Activated naive CD8-positive, alpha-beta T cell treated with anti-CD3 and anti-CD28 coated beads, Interleukin-2, amount 10 ng/mL, durations not matched to agents 7 days and 5 days (primary cell): ENCODE data around the gene DOK1. TPM values are rescaled to one million over a fixed set of nuclear protein-coding genes. Genes with fewer than 3 reads are reported as not detected.

Experiments used
- ATAC-seq: fragments of 150-1000 bp; cut with Tn5 transposase; one replicate; pipeline ENCODE4 v1.10.0; 2021; ENCODE audit warnings: low read depth, moderate library complexity
- POLR2A ChIA-PET: fragments of 350-600 bp; sonication (Branson Sonifier 250); formaldehyde crosslinking; loops from one replicate; lab custom pipeline; 2021; ENCODE audit warnings: antibody characterized with exemption; lab: Charles Lee
- DNase-seq: peaks from one replicate; pipeline ENCODE4 v3.0.0; 2021
- H3K27ac Mint-ChIP-seq: one replicate; pipeline ENCODE4 v1.8.0; 2022; ENCODE audit warnings: mild to moderate bottlenecking, mixed read lengths
- H3K27me3 Mint-ChIP-seq: one replicate; pipeline ENCODE4 v1.8.0; 2022; ENCODE audit warnings: mild to moderate bottlenecking, moderate library complexity, mixed read lengths
- H3K36me3 Mint-ChIP-seq: one replicate; pipeline ENCODE4 v1.8.0; 2021; ENCODE audit warnings: mild to moderate bottlenecking, mixed read lengths
- H3K4me1 Mint-ChIP-seq: one replicate; pipeline ENCODE4 v1.8.0; 2021; ENCODE audit warnings: mixed read lengths
- H3K4me3 Mint-ChIP-seq: one replicate; pipeline ENCODE4 v1.8.0; 2022; ENCODE audit warnings: mild to moderate bottlenecking, moderate library complexity, mixed read lengths
- H3K9me3 Mint-ChIP-seq: one replicate; pipeline ENCODE4 v1.8.0; 2021; ENCODE audit warnings: mixed read lengths
- total RNA-seq, 2 experiments: library from RNA; stranded (reverse); gene quantifications; one replicate each; pipeline ENCODE4 v1.2.3, GENCODE V29; 2021

Gene DOK1
- total RNA-seq, 2 experiments from 2014 or later = 37.7 to 38.3 TPM

DNA sequence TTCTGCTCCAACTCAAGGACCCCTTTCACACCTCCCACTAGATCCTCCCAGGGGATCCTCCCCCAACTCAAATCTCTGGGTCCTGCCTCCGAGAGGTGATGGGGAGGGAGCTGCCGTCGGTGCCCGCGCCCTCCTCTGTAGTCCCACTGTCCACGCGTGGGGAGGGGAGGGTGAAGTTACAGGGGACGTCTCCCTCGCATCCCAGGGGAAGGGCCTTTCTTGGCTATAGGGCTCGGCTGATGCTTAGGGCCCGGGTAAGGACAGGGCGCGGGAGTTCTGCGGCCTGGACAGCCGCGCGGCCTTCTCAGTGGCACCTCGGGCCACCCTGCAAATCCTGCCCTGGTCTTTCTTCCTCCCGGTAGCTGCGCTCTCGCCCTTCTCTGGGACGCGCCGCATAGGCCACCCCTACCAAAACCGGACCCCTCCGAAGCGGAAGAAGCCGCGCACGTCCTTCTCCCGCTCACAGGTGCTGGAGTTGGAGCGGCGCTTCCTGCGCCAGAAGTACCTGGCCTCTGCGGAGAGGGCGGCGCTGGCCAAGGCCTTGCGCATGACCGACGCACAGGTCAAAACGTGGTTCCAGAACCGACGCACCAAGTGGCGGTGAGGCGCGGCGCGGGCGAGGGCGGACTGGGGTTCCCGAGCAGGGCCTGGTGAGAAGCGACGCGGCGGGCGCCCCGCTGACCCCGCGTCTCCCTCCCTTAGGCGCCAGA is 39.1 kb upstream of the DOK1 start:
- DNase-seq = peak; percentile 49
- Mint-ChIP-seq H3K9me3 (peaks cover 1% of the 10 kb centered on the region), H3K36me3 (peaks cover 5% of the 10 kb centered on the region), H3K27me3 (peaks cover 79% of the 10 kb centered on the region), H3K4me3 (peak overlapping the region; percentile 78), H3K4me1 (peaks cover 18% of the 10 kb centered on the region), H3K27ac (peak overlapping the region; percentile 62)
- peak; percentile 1 for ATAC-seq
- POLR2A ChIA-PET = interaction anchor here (0.9 to 2.6 kb wide), 7 partner anchors 11 to 52 kb away, joined by 3 to 10 read pairs (median 3); partner anchors contain the start of genes AUP1, HTRA2 and LBX2

DNA sequence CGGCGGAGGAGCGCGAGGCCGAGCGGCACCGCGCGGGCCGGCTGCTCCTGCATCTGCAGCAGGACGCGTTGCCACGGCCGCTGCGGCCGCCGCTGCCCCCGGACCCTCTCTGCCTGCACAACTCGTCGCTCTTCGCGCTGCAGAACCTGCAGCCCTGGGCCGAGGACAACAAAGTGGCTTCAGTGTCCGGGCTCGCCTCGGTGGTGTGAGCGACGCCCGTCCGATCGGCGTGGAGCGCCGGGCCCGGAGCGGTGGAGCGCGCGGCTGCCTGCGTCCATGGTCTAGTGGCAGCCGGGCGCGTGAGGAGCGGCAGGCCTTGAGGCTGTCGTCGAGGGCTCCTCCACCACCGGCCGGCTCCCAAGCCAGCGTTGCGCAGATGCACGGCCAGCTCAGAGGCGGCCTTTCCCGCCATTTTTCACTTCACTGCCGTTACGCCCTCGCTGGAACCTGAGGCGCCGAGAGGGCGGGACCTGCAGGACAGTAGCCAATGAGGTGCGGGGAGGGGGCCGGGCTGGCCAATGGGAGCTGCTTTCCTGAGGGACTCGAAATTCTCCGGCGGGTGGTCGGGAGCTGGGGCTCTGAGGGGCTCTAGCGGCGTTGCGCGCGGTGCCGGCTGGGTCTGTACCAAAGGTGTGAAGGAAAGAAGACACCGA is 38.4 kb upstream of the DOK1 start:
- peaks cover 1% of the 10 kb centered on the region for H3K9me3 Mint-ChIP-seq

DNA sequence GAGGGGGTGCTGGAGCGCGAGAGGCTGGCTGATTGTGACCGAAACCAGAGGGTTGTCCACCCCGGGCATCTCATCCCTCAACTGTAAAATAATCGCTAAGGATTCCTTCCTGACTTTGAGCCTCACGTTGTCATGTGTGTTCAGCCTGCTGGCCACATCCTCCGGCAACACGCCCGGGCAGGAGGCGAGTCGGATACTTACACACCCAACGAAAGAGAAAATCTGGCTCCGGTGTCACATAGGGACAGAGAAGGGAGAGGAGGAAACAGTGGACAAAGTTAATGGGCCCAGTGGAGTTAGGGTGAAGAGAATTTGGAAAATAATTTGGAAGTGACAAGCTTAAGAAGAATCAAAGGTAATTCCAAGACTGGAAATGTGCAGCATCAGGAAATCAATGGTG is 37.9 kb upstream of the DOK1 start:
- ATAC-seq (no peak), DNase-seq (no peak)
- Mint-ChIP-seq H3K4me3 (peak overlapping the region; percentile 81), H3K27me3 (peaks cover 78% of the 10 kb centered on the region), H3K9me3 (peaks cover 1% of the 10 kb centered on the region), H3K27ac (no peak overlapping the region), H3K4me1 (peaks cover 16% of the 10 kb centered on the region), H3K36me3 (peaks cover 5% of the 10 kb centered on the region)
- POLR2A ChIA-PET = interaction anchor here (1.1 to 1.4 kb wide), 3 partner anchors 13 to 17 kb away, joined by 3 to 5 read pairs (median 4); partner anchors contain the start of genes AUP1 and HTRA2

More for the DNA sequence above, 38.4 kb upstream of the DOK1 start:
- POLR2A ChIA-PET = interaction anchor here (0.9 to 1.4 kb wide), 4 partner anchors 13 to 51 kb away, joined by 3 to 5 read pairs (median 4); partner anchors contain the start of genes AUP1 and HTRA2
- Mint-ChIP-seq H3K36me3 (peaks cover 5% of the 10 kb centered on the region), H3K27ac (no peak overlapping the region), H3K4me1 (peaks cover 16% of the 10 kb centered on the region), H3K4me3 (peak overlapping the region; percentile 81), H3K27me3 (peaks cover 81% of the 10 kb centered on the region)
- ATAC-seq (peak; percentile 77), DNase-seq (peak; percentile 82)

- no peak overlapping the region for H3K27ac Mint-ChIP-seq
- POLR2A ChIA-PET = interaction anchor here (1.0 kb wide), 1 partner anchor 13 kb away, joined by 4 read pairs; no protein-coding TSS in a partner anchor
- peaks cover 14% of the 10 kb centered on the region for H3K4me1 Mint-ChIP-seq
- H3K36me3 Mint-ChIP-seq = peaks cover 16% of the 10 kb centered on the region
- H3K4me3 Mint-ChIP-seq = no peak overlapping the region
- peaks cover 2% of the 10 kb centered on the region for H3K9me3 Mint-ChIP-seq
- no peak for ATAC-seq
- peaks cover 33% of the 10 kb centered on the region for H3K27me3 Mint-ChIP-seq
- no peak for DNase-seq
These were observed 32.0 kb upstream of the DOK1 start for GRCh38 chr2:74522516-74522915.

DNA sequence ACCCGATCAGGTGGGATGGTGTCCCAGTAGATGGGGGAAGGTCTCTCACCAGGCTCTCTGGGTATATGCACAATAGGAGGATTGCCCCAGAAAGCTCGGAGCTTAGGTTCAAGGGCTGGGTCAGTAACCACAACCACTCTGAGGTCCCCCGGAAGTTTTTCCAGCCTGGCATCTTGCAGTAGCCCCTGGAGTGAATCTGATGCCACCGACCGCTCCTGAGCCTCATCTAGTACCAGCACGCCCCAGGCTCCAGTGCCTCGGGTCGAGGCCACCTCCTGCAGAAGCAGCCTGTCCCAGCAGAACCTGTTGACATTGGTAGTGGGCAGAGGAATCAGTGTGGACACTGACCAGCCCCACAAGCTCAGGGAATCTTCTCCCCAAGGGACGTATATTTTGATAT is 30.5 kb upstream of the DOK1 start:
- POLR2A ChIA-PET = no interaction called here
- Mint-ChIP-seq H3K27ac (no peak overlapping the region), H3K27me3 (peaks cover 20% of the 10 kb centered on the region), H3K36me3 (peaks cover 26% of the 10 kb centered on the region), H3K9me3 (peaks cover 2% of the 10 kb centered on the region), H3K4me1 (peaks cover 26% of the 10 kb centered on the region), H3K4me3 (no peak overlapping the region)
- DNase-seq = no peak
- no peak for ATAC-seq

GRCh38 chr2:74524955-74525716 is 29.4 kb upstream of the DOK1 start:
- H3K27me3 Mint-ChIP-seq = peaks cover 10% of the 10 kb centered on the region
- peaks cover 26% of the 10 kb centered on the region for H3K4me1 Mint-ChIP-seq
- no peak for DNase-seq
- ATAC-seq = no peak
- H3K36me3 Mint-ChIP-seq = peaks cover 29% of the 10 kb centered on the region
- H3K4me3 Mint-ChIP-seq = no peak overlapping the region
- H3K27ac Mint-ChIP-seq = no peak overlapping the region
- POLR2A ChIA-PET = no interaction called here
- peaks cover 2% of the 10 kb centered on the region for H3K9me3 Mint-ChIP-seq

DNA sequence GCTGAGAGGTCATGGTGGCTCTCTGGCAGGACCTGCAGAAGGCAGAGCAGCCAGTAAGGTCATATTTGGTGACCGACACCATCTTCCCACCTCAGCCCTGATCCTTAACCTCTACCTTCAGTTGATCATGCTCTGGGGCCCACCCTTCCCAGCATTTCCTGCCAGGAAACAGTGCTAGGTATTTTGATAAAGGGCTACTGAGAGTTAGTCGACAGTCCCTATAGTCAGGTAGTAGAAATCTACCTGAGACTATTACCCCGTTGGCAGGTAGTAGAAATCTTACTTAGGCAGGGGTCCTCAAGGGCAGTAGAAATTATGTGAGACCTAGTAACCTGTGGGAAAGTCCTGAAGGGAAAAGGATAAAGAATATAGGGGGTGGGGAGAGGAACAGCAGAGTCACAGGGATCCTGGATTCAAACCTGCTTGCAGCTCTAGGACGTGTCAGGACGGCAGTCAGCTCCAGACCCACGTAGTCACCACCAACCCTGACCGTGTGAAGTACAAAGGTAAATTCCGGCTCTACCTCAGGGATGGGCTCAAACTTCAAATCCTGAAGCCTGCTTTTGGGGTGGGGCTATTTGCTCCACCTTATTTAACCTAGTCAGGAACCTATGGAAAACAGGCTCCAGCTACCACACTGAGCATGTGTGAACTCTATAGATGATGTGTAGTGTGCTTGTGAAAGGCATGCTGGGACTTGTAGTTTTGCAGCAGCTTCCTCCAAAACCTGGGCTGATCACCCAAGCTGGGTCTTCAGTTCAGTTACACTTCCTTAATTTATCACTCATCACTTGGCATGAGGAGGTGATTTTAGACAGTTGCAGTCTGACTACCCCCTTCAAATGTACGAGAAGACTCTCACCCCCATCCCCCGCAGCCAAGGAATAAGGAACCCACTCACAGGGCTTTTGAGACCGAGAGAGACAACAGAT is 28.5 kb upstream of the DOK1 start, which contains the start of gene DQX1:
Gene DQX1, minus strand, starts transcription at position 515 of the 932 bp plus-strand sequence. Its CDS starts 502 bp downstream, at position 13.
- DNase-seq (no peak), ATAC-seq (no peak)
- H3K9me3 Mint-ChIP-seq = peaks cover 2% of the 10 kb centered on the region
- peaks cover 31% of the 10 kb centered on the region for H3K4me1 Mint-ChIP-seq
- peak within 1 kb of the TSS; percentile 12 for H3K27ac Mint-ChIP-seq
- H3K4me3 Mint-ChIP-seq = no peak within 1 kb of the TSS
- H3K36me3 Mint-ChIP-seq = peaks cover 31% of the 10 kb centered on the region
- peaks cover 3% of the 10 kb centered on the region for H3K27me3 Mint-ChIP-seq
- POLR2A ChIA-PET = no interaction called here

GRCh38 chr2:74526649-74527230 is 27.8 kb upstream of the DOK1 start:
- POLR2A ChIA-PET = interaction anchor here (1.4 kb wide), 1 partner anchor 9 kb away, joined by 4 read pairs; no protein-coding TSS in a partner anchor
- peaks cover 2% of the 10 kb centered on the region for H3K9me3 Mint-ChIP-seq
- no peaks in the 10 kb centered on the region for H3K27me3 Mint-ChIP-seq
- ATAC-seq (no peak), DNase-seq (no peak)
- H3K36me3 Mint-ChIP-seq = peaks cover 33% of the 10 kb centered on the region
- H3K4me3 Mint-ChIP-seq = no peak overlapping the region
- H3K4me1 Mint-ChIP-seq = peaks cover 36% of the 10 kb centered on the region
- no peak overlapping the region for H3K27ac Mint-ChIP-seq

- ATAC-seq (no peak), DNase-seq (no peak)
- Mint-ChIP-seq H3K9me3 (peaks cover 2% of the 10 kb centered on the region), H3K4me1 (peaks cover 41% of the 10 kb centered on the region), H3K36me3 (peaks cover 39% of the 10 kb centered on the region), H3K27ac (peak overlapping the region; percentile 12), H3K4me3 (peak overlapping the region; percentile 97), H3K27me3 (no peaks in the 10 kb centered on the region)
- POLR2A ChIA-PET = interaction anchor here (1.4 to 5.2 kb wide), 3 partner anchors 10 to 71 kb away, joined by 4 to 54 read pairs (median 39); partner anchors contain the start of genes CCDC142, INO80B, TTC31 and WBP1
These were observed 26.8 kb upstream of the DOK1 start for GRCh38 chr2:74527741-74528140.

GRCh38 chr2:74528600-74529356 is 25.7 kb upstream of the DOK1 start:
- Mint-ChIP-seq H3K9me3 (peaks cover 2% of the 10 kb centered on the region), H3K27ac (peak overlapping the region; percentile 96), H3K27me3 (no peaks in the 10 kb centered on the region), H3K4me3 (peak overlapping the region; percentile 97), H3K4me1 (peaks cover 38% of the 10 kb centered on the region), H3K36me3 (peaks cover 40% of the 10 kb centered on the region)
- POLR2A ChIA-PET = interaction anchor here (1.0 to 5.2 kb wide), 13 partner anchors 9 to 72 kb away, joined by 3 to 54 read pairs (median 8); partner anchors contain the start of genes CCDC142, INO80B, LBX2 and MRPL53
- peak; percentile 7 for ATAC-seq
- DNase-seq = no peak
